GM18511 (cell line): ENCODE measurements around the gene LRRC27.
"Not testable (repeated sequence)": the region's sequence is repeated elsewhere in the genome, so short reads cannot be mapped to it uniquely, and the experiment has no call there.

ENCODE experiments used
- ATAC-seq: cut with Tn5 transposase; IDR thresholded peaks from one replicate; pipeline ENCODE4 v1.9.1; 2021; ENCODE audit warnings: mild to moderate bottlenecking, moderate library complexity; ENCODE audit not compliant: unreplicated experiment

Gene LRRC27

DNA sequence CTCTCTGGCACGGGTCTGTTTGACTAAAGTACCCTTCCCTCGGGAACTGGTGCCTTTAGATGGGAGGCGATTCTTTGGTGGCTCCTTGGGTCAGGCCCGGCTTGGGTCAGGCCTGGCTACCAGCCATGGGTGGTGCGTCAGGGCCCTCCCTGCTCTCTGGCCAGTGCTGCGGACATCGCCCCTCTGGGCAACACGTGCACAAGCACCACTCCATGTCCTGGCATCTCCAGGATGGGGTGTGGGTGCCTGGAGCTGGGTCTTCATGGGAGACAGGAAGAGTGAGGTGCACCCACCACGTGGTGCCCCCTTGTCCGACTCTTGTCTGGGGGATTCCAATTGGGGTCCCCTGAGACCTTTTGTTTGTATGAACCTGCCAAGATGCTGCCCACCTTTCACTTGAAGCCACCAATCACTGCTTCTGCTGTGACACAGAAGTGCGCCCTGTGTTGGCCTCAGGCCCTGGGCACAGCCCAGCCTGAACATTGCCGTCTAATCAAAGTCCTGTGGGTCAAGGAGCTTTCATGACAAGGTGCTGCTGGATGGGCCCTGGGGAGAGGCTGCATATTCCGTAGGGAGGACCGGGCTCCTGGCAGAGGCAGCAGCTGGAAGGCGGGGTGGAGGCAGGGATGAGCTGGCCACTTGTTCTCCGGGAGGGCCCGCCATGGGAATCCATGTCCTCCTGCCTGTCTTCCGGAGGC, 53.9 kb downstream of the LRRC27 start:
- ATAC-seq: no peak

DNA sequence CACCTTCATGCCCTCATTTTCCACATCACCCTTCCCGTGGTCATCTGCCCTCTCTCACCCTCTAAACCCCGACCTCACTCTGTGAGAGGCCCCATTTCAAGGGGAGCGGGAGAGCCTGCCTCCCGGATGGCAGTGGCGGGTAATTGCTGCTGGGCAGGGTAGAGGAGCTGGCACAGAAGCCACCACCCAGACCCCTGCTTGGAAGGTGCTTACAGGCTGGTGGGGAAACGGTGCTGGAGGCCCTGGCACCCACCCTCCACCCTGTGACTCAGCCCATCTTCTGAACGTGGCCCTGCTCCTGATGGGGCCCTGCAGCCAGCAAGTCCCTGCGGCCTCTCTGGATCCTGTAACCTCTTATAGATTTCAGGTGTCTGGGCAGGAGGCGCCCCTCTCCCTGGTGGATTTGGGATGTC, 54.4 kb downstream of the LRRC27 start:
- ATAC-seq: no peak

DNA sequence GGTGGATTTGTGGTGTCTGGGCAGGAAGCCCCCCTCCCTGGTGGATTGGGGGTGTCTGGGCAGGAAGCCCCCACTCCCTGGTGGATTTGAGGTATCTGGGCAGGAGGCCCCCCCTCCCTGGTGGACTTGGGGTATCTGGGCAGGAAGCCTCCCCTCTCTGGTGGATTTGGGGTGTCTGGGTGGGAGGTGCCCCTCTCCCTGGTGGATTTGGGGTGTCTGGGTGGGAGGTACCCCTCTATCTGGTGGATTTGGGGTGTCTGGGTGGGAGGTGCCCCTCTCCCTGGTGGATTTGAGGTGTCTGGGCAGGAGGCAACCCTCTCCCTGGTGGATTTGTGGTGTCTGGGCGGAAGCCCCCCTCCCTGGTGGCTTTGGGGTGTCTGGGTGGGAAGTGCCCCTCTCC, 54.9 kb downstream of the LRRC27 start:
- not testable (repeated sequence) for ATAC-seq

DNA sequence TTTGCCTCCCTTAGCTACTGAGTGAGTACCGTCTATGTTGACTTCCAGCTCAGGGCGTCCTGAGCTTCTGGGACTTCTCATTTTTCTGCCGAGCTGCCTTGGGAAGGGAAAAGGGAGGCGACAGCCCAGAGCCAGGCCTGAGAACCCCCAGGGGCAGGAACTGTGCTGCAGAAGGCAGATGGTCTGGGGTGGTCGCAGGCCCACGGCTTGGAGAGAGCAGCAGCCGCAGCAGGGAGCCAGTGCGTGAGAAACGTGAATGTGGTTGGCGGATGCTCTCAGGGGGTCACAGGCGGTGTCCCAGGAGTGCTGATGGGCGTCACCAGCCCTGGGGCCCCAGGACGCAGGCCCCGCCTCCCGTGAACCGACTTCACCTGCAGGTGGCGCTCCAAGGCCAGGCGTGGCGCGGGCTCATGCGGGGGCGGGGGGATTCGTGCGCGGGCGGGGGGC, 55.8 kb downstream of the LRRC27 start:
- no peak for ATAC-seq

DNA sequence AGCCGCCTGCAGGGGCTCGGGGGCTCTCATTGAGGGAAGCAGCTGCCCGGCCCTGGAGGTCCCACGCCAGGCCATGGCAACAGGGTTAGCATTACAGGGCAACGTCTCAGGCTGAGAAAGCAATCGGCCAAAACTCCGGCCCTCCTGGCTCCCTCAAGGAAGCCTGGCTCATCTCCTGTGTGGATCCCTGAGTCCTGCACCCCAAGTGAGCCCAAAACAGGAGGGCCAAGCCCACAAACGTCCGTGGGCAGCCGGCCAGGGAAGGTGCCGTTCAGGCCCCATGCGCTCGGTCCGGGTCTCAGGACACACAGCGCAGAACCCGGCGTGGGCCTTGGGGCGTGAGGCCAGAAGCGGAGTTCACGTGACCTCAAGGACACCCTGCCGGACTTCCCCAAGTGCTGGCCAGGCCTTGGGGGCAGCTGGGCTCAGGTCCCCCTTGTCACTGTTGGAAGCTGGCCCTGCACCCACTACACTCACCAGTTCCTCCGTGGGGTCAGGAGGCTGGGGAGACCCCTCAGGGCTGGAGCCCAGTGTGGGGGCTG, 57.0 kb downstream of the LRRC27 start:
- ATAC-seq: no peak

DNA sequence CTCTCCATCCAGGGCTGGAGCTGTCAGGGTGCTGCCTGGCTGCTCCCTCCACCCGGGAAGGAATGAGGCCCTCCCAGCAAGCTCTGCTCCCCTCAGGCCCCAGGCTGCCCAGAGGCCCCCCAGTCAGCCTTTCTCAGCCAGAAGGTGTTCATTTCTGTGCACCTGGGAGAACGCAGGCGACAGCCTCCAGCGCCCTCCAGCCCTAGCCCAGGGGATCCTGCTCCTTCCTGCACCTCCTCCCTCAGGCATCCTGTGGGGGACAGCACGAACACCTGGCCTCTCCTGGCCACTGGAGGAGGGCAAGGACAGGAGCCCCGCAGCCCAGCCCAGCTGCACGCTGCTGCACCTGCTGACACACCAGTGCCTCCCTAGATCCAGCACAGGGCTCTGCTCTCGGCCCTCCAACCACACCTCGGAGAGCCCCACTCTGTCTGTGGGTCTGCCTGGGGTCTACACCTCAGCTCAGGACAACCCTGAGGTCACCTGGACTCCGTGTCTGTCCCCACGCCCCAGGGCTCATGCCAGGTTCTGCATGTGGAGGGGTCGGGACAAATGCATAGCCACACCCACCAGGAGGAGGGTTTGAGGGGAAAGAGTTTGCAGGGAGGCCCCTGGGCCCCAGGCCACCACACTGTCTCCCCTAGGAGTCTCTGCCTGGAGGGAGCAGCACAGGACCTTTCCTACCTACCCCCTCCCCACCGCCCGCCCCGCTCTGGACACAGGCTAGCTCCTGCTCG, 57.6 kb downstream of the LRRC27 start:
- ATAC-seq: no peak

DNA sequence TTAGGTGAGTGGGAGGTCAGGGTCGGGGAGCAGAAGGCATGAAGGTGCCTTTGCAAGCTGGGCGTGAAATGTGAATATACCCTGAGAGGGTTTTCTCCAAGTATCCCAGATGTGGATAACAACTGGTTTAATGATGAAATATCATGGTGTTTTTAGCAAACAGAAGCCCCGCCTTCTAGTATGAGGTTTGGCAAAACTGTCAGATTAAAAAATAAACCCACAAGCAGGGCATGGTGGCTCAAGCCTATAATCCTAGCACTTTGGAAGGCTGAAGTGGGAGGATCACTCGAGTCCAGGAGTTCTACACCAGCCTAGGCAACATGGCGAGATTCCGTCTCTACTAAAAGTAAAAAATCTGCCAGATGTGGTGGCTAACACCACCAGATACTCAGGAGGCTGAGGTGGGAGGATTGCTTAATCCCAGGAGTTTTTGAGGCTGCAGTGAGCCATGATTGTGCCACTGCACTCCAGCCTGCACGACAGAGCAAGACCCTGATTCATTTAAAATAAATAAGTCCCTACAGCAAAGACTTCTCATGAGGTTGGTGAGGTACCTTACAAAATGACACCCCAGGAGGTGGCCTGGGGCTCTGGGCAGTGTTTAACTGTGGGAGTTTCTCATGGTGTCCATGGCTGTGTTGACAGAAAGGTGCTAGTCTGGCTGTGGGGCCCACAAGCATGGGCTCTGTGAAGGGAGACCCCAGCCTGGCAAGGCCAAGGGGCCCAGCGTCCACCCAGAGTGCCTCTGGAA, 58.4 kb downstream of the LRRC27 start:
- ATAC-seq: no peak

DNA sequence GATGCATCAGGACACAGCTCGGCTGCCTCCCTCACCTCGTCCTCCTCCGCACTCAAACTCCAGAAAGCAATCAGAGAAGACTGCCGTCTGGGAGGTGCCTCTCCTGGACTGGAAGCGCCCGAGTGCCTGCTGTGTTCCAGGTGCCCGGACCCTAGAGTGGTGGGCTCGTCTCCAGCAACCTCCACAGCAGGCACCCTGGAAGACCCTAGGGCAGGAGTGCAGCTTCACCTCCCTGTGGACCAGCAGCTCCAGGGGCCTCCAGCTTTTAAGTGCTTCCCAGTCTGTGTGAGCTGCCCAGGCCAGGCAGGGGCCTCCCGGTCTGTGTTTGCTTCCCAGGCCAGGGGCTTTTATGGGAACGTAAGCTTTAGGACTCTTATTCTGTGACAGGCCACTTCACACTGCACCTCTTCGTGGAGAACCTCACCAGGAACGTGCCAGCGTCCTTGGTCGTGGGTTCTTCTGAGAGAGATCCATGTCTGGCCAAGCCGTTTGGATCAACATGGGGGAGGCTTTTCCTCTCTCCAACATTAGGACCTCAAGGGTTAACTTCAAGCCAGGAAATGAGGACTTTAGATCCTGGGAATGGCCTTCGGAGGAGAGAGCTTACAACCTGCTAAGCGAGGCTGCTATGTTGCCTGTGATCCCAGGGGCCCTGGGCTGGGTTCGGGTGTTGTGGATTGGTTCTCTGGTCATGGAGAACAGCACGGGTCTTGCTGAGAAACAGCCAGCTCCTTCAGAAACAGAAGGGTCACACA, 59.1 kb downstream of the LRRC27 start:
- ATAC-seq: no peak

DNA sequence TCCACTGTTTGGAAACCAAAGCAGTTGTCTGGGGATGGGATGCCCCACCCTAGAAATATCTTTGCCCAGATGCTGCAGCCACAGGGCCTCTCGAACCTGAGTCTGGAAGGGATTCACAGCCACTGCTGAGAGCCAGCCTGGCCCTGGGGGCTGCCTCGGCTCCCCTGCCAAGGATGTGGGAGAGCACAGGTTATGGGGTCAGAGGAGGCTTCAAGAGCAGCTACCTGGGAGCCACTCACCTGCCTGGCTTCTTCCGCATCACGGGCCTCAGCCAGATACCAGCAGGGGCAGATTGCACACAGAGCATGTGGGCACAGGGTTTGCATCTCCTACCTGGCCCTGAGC, 59.7 kb downstream of the LRRC27 start:
- no peak for ATAC-seq

DNA sequence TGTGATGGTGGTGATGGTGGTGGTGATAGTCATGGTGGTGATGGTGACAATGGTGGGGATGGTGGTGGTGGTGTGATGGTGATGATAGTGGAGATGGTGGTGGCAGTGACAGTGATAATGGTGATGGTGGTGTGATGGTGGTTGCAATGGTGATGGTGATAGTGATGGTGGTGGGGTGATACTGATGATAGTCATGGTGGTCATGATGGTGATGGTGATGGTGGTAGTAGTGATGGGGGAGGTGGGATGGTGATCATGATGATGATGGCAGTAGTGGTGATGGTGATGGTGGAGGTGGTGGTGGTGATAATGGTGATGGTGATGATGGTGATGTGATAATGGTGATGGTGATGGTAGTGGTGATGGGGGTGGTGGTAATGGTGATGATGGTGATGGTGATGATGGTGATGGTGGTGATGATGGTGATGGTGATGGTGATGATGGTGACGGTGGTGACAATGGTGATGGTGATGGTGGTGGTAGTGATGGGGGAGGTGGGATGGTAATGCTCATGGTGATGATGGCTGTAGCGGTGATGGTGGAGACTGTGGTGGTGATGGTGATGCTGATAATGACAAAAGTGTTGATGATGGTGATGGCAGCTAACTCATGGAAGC, 60.3 kb downstream of the LRRC27 start:
- ATAC-seq: no peak

DNA sequence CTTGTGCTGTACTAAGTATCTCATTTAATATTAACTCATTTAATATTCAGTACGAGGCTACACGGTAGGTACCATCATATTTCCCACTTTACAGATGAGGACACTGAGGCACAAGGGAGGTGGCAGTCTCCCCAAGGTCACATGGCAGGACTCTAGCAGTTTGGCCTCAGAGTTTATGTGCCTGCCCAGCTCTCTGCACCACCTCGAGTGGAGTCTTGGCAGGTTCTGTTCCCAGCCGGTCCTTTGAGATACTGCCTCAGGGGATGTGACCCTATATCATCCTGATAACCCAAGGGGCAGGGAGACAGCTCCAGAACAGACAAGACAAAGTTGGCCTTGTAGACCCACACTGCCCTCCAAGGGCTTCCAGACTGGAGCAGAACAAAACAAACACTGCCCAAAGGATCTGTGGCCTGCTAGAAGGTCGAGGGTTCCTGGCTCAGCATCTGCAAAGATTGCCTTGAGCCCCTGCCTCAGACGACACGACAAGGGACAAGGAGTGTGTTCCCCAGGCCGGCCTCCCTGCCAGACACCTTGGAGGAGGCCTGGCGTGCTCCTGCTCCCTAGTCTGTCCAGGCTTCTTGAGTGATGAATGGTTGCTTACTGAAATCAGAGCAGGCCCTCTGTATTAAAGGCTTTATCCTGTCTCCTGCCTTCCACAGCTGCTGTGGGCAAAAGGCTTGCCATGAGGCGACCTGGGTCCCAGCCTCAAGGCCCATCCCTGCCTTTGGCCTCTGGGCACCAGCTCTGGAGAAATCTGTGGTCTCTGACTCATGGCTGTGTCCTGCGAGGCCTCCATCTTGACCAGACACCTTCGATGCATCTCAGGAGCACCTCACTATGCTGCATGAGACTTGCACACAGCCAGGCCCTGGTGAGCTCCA, 61.1 kb downstream of the LRRC27 start:
- no peak for ATAC-seq

DNA sequence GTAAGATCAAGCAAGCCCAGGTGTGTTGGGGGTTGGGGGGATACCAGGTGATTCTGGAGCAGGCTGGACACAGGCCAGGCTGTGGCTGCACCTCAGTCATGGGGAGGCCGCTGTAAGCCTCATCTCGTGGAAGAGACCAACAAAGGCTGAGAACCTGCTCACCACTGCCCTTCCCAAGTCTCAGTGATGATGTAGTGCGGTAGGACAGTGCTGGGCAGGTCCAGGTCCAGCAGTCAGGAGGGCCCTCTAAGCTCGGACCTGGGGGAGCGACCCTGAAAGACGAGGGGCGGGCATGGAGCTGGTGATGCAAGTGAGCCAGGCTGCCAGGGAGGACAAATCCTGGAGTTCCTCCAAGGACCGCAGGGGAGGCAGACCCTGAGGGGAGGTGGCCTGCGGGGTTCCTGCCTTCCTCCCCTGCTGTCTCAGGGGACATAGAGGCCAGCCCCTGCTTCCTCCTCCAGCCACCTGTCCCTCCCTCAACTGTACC, 61.7 kb downstream of the LRRC27 start:
- ATAC-seq: no peak

DNA sequence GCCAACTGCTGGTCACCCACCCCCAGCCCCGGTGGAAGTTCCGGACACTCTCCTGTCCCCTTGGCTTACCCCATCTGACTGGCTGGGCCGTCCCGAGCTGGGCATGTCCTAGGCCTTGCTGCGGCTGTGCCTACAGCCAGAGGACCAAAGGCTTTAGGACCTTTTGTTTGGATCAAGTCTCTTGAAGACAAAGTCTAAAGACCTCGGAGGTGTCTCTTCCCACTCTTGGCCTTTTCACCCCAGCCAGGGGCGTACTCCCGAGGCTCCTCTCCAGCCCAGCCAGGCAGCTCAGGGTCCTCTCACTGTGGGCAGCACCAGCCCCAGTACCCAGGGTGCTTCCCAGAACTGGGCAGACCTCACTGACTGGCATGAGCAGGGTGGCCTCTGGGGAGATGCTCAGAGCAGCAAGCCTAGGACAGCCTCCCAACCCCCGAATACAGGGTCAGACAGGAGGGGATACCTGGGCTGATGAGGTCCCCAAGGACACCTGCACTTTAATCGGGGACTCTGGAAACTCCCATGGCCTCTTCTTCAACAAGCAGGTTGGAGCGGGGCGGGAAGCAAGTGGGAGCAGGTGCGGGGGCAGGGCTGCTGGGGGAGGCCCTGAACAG, 62.3 kb downstream of the LRRC27 start:
- ATAC-seq: no peak

DNA sequence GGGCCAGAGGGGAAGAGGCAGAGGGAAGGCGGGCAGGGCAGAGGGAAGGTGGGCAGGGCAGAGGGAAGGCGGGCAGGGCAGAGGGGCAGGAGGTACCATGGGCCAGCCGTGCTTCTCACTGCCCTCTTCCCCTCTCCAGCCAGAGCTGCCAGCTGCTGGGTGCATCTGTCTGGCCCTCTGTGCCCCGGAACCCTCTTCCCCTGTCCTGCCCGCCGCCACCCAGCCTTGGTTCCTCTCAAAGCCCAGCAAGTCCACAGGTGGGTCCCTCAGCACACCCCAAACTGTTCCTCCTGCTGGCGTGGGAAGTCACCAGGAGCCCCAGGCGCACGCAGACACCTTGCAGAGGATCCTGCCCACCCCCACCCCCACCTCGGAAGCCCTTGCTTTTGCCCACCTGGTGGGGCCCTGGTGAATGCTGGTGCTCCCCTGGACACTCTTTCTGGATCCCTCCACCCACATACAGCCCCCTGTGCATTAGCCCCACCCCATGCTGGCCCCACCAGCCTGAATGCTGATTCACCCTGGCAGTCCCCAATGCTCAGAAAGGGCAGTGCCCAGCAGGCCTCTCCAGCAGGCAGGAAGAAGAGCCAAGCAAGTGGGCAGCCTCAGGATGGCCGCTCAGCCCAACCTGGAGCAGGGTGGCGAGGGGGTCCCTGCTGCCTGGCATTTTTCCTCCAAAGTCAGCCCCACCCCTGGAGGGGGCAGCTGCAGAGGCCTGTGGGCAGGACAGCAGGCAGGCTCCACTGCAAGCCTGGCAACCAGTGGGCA, 63.1 kb downstream of the LRRC27 start:
- ATAC-seq: no peak

DNA sequence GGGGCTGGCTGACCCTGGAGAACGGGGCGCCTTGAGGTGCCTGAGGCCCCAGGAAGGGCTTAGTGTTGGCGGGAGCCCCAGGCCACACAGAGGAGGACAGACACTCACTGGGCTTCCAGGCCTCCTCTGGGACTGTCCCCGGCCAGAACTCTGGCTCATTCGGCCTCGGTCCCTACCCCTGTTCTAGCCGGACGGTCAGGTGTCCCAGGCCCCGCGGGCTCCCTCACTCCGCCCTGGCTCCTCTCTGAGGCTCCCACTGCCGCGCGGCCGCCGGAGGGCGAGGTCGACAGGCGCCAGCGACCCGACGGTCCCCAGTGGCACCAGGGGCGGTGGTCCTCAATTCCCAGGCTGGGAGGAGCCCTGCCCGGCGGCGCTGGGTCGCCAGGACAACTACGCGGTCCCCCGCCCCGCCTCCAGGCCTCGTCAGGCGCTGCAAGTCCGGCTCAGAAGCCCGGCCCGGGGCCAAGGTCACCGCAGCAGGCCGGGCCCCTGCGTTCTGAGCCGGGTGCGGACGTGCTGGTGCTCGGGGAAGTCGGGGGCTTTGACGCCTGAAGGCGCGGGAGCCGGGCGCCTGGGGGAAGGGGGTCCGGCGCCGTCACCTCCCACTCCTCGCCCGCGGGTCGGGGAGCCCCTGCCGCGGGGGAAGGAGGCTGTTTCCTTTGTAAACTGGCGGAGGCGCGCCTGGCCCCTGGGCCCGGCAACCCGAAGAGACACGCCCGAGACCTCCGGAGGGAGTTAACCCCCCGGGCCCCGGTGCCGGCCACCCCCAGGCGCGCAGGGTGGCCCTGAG, 63.9 kb downstream of the LRRC27 start:
- peak; percentile 17 for ATAC-seq

DNA sequence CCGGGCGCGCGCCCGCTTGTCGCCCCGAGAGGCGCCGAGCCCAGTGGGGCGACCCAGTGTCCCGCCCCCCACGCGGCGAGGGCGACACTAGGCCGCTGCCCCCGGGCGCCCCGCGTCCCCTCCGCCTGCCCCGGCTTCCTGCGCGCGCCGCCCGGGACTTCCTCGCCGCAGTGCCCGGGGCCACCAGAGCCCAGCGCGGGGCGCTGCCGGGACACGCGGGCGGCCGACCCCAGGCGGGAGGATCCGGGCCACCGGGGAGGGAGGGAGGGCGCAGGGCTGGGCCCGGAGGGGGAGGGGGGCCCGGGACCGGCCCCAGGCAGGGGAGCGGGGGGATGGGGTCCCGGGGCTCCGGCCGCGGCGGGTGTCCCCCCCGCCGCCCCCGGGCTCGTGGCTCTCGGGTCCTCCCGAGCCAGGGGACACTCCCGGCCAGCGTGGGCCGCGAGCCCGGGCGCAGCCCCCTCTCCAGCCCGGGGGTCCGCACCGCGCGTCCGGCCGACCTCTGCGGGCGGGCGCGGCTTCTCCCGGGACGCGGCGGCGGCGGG, 64.6 kb downstream of the LRRC27 start:
- ATAC-seq: peak; percentile 50

DNA sequence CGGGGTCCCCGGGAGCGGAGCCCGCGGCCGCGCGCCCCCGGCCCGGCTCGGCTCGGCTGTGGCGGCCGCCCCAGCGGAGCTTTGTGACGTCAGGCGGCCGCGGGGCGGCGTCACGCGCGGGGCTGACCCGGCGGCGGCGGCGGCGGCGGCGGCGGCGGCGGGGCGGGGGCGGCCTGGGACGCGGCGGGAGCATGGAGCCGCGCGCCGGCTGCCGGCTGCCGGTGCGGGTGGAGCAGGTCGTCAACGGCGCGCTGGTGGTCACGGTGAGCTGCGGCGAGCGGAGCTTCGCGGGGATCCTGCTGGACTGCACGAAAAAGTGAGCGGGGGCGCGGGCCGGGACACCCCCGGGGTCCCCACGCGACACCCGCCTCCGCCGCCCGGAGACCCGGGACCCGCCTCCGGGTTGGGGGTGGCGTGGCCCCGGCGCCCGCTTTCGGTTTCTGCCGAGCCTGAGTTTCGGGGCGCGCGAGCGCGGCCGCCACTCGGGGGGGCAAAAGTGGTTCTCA, 65.1 kb downstream of the LRRC27 start, which contains the start of gene PWWP2B:
PWWP2B (plus strand) TSS at position 165 of the 506 bp plus-strand sequence; CDS start at position 192, 27 bp downstream.
- peak; percentile 54 for ATAC-seq
